Stimulated activated CD8-positive, alpha-beta memory T cell treated with anti-CD3 and anti-CD28 coated beads, Interleukin-15, amount 100 ng/mL, for 24 hours (primary cell): ENCODE data around the gene OTOP2.

Experiments used
- DNase-seq: peaks from one replicate; pipeline ENCODE4 v3.0.0-alpha.2; 2020; ENCODE audit warnings: low read depth

Gene OTOP2, protein sequence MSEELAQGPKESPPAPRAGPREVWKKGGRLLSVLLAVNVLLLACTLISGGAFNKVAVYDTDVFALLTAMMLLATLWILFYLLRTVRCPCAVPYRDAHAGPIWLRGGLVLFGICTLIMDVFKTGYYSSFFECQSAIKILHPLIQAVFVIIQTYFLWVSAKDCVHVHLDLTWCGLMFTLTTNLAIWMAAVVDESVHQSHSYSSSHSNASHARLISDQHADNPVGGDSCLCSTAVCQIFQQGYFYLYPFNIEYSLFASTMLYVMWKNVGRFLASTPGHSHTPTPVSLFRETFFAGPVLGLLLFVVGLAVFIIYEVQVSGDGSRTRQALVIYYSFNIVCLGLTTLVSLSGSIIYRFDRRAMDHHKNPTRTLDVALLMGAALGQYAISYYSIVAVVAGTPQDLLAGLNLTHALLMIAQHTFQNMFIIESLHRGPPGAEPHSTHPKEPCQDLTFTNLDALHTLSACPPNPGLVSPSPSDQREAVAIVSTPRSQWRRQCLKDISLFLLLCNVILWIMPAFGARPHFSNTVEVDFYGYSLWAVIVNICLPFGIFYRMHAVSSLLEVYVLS

DNA sequence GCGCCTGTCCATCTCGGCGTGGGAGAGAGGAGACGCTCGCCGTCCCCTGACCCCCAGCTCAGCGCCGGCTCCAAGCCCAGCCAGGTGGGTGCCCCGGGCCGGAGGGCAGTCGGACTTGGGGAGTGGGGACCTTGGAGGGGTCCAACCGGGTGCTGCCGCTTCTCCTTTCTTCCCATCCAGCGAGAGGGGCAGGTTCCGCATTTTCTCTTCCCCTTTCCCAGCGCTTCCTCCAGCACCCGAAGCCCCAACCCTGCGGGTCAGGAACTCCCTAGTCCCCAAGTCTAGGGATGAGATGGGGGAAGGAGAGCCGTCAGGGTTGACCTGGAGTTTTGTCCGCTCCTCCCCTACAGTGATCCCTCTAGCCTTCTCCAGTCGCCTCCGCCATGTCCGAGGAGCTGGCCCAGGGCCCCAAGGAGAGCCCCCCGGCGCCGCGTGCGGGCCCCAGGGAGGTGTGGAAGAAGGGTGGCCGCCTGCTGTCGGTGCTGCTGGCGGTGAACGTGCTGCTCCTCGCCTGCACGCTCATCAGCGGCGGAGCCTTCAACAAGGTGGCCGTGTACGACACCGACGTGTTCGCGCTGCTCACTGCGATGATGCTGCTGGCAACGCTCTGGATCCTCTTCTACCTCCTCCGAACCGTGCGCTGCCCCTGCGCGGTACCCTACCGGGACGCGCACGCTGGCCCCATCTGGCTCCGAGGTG lies at the start of gene OTOP2:
TSS of gene OTOP2 (plus strand) at position 24 of the 699 bp plus-strand sequence. CDS start at position 384, 360 bp downstream.
- no peak for DNase-seq

DNA sequence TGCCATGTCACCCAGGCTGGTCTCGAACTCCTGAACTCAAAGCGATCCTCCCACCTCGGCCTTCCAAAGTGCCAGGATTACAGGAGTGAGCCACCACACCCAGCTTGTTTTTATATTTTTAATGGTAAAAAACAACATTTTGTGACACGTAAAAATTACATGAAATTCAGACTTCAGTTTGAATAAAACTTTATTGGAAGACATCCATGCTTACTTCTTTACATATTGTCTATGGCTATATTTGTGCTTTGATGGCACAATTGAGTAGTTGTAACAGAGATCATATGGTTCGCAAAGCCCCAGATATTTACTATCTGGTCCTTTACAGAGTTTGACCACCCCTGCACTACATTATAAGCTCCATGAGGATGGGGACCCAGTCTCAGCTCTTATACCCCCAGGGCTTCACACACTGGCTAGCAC lies 49.4 kb upstream of the OTOP2 start:
- DNase-seq, result no peak

DNA sequence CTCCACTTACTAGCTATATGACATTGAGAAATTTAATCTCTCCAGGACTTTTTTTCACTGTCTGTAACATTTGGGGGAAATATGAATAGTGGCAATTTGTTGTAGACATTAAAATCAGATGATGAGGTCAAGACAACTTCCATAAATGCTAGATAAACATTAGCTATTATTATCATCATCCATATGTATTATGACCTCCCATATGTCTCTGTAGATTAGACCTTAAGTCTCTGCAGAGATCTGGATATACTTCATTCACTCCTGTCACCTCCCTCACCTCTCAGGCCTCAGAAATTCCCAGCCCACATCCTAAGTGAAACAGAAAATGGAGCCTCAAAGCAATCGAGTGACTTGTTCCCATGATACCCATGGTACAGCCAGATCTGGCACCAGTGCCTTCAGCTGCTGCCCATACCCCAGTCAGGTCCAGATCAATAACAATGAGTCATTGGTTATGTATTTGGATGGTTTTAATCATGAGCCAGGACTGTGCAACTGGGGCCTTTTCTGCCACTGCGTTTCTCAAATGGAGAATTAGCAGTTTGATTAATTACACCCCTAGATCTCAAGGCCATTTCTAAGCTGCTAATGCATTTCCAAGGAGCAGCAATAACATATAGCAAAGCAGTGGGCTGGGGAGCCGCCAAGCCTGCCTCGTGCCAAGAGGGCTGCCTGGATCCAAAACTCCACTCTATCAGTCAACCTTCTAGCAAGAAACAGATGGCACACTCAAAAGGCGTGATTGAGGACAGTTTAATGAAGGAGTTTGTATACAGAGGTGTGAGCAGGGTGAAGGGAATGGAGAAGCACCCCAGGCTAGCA lies 48.7 kb upstream of the OTOP2 start:
- no peak for DNase-seq

GRCh38 chr17:74875977-74876593 lies 48.0 kb upstream of the OTOP2 start:
- no peak for DNase-seq

GRCh38 chr17:74877592-74878548 lies 46.2 kb upstream of the OTOP2 start:
- DNase-seq, result no peak

DNA sequence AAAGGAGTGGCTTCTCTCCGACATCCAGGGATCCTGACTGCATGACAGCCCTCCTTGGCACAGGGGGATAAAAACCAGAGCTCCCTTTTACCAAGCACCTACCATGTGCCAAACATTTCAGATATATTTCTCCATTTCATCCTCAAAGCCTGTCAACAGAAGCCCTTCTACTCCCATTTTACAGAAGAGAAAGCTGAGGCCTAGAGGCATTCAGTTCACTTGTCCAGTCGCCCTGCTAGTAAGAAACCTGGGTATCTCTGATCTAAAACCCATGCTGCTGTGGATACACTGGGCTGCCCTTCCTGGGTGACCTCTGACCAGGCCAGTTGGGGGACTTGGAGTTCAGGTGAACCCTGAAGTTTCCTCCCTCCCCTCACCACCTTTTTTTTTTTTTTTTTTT lies 45.4 kb upstream of the OTOP2 start:
- DNase-seq, result no peak

GRCh38 chr17:74879308-74879707 lies 44.8 kb upstream of the OTOP2 start:
- DNase-seq, result no peak

DNA sequence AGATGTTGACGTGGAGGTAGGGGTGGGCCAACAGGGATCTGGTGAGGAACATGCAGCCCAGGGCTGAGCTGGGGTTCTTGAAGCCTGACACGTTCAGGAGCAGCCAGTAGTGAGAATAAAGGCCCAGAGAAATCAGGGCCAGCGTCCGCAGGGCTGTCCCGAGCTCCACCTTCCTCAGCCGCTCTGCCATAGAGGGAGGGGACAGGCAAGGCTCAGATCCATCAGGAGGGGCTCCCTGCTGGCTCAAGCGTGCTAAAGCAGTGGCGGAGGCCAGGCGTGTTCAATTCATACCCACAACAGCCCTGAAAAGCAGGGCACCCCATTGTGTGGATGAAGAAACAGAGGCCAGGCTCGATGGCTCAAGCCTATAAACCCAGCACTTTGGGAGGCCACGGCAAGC lies 43.0 kb upstream of the OTOP2 start:
- DNase-seq, result no peak

GRCh38 chr17:74882517-74883240 lies 41.4 kb upstream of the OTOP2 start:
- no peak for DNase-seq

DNA sequence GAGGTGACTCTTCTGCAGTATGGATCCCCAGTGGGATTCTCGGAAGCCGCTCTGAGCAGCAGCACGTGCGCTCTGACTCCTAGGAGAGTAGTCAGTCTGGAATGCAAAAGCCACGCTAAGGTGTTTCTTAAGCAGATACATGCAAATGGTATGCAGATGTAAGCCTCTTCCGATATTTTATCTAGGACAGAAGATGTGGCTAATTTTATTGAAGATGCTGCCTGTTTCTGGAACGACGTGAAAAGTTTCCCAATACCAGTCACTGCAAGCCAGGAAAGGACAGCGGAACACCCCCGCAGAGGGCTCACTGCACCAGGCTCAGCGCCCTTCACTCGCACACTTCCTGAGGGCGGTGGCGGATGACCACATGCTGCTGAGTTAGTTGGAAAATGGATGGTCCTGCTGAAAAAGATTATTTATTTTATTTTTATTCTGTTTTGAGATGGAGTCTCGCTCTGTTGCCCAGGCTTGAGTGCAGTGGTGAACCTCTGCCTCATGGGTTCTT lies 40.8 kb upstream of the OTOP2 start:
- DNase-seq, result no peak

- no peak for DNase-seq
These were observed 35.6 kb upstream of the OTOP2 start for GRCh38 chr17:74888469-74888868.

DNA sequence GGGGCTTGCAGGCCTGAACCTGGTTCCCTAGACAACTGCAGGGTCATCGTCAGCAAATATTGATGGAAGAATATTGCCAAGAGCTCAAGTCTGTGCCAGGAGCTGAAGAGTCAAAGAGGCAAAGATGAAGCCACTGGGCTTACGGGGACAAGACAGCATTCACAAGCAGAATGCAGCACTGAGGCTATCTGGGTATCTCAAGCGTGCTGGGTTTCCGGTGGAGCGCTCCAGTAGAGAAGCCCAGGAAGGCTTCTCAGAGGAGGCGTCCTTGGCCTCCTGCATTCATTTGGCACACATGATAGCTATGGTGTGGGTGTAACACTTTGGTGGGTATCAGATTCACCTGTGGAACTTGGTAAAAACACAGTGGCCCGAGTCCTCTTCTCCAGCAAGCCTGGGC lies 33.5 kb upstream of the OTOP2 start:
- no peak for DNase-seq

DNA sequence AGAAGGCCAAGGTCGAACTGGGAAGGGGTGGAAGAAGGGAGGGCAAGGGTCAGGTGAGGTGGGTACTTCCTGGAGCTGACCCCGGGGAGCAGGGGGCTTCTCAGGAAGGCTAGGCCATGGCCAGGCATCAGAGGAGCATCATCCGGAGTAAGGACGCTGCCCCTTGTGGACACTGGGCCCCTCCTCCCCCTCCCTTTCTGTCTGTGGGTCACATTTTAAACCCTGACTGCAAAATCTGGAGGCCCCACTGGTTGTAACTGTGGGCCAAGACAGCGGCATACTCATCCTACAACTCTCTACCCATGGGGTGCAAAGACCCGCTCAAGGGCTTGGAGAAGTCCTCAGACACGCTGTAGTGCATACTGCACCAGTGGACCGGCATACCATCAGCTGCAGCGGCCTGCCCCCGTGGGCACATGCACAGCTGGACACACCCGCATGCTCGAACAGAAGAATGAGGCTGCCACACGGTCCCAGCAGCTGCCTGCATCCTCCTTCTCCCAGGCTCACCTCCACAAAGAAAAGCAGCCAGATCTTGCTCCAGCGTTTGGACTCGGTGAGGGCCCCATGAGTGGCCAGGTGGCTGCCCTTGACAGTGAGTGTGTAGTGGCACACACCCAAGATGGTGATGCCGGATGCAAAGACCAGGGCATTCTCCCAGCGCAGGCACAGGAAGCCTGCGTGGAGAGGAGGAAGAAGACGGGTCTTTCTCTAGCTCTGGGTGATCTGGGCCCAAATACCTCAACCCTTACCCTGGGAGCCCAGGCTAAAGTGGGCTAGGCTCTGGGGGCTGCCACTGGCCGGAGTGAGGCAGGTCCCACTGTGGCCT lies 31.8 kb upstream of the OTOP2 start:
- DNase-seq, result no peak

GRCh38 chr17:74892974-74893911 lies 30.8 kb upstream of the OTOP2 start, which contains the start of gene FADS6:
Gene FADS6 (minus strand): TSS chr17:74893633. CDS start chr17:74893595, 38 bp downstream.
- DNase-seq, result no peak

DNA sequence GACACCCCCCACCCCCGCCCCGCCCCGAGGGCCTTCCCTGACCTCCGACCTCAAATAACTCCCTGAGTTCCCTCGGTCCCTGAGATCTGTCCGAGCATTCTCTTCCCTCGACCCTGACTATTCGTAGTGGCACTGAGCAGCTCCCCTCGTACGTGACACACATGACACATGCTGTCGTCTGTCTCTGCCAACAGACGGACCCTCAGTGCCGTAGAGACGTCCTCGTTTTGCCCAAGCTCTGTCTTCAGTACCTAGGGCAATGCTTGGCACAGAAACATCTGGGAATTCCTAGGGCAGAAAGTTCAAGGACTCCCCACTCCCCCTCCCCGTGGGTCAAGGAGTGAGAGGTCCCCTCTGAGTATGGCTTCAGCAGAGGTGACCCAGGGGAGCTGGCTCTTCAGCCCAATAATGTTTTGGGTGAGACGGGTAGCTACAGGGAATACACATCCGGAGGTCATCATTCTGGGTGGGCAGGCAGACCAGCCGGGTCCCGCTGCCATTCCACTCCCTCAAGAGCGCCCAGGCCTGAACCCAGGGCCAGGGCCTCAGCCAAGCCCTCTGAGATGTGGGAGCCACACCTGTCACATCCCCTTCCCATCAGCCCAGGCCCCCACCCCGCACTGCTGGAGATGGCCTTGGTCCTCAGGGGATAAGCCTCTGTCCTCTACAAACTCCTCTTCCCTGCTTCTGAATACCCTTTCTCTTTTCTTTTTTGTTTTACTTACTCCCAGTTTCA lies 30.0 kb upstream of the OTOP2 start:
- no peak for DNase-seq

DNA sequence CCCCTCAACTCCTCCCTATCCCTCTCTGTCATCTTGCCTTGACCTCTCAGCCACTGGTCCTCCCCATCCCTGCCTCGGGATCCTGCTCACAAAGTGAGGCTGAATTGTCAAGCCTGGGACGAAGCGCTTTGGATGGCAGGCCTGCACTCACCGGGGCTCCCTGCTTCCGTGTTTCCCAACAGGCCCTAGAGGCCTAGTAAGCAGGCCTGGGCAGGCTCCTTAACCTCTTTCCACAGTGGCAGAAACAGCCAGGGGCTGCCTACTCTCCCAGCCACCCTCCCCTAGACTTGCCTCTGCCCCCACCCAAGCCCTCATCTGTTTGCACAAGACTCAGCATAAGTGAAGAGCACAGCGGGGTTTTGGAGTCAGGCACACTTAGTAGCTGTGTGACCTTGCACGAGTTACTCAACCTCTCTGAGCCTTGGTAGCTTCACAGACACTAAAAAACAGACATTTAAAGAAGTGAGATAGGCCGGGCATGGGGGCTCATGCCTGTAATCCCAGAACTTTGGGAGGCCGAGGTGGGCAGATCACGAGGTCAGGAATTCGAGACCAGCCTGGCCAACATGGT lies 25.6 kb upstream of the OTOP2 start:
- DNase-seq, result no peak

GRCh38 chr17:74900208-74900607 lies 23.9 kb upstream of the OTOP2 start:
- no peak for DNase-seq
